HFFc6 (cell line): ENCODE data around the gene KANSL3. TPM values are rescaled to one million over a fixed set of nuclear protein-coding genes. Genes with fewer than 3 reads are reported as not detected.

Experiments
- DNase-seq: peaks from one replicate; pipeline ENCODE4 v3.0.0-alpha.2; 2018
- H3K27ac Mint-ChIP-seq: 2 replicates; pipeline ENCODE4 v1.8.0; 2020; ENCODE audit warnings: mild to moderate bottlenecking, mixed read lengths
- H3K27me3 Mint-ChIP-seq: 2 replicates; pipeline ENCODE4 v1.8.0; 2021; ENCODE audit warnings: mild to moderate bottlenecking, moderate library complexity, mixed read lengths; ENCODE audit not compliant: insufficient read depth
- H3K36me3 Mint-ChIP-seq: 2 replicates; pipeline ENCODE4 v1.8.0; 2021; ENCODE audit warnings: low read depth, mixed read lengths
- H3K4me1 Mint-ChIP-seq: 2 replicates; pipeline ENCODE4 v1.8.0; 2020; ENCODE audit warnings: low read depth, mixed read lengths
- H3K4me3 Mint-ChIP-seq: 2 replicates; pipeline ENCODE4 v1.8.0; 2020; ENCODE audit warnings: mild to moderate bottlenecking, moderate library complexity, mixed read lengths
- H3K9me3 Mint-ChIP-seq: 2 replicates; pipeline ENCODE4 v1.8.0; 2020; ENCODE audit warnings: mild to moderate bottlenecking, mixed read lengths
- long read RNA-seq: library from polyadenylated mRNA; unstranded; transcript quantifications from one replicate; pipeline ENCODE4 v2.0.0, GENCODE V29; 2019
- total RNA-seq, 6 experiments: library from RNA; stranded (reverse); fragmentation: NEBNext Ultra II Directional; extraction: Animal tissue kit (Norgen Biotek cat#: 25700); gene quantifications; 2 replicates in 1 of 6; 3 replicates in 5 of 6; pipeline ENCODE4 v1.2.3, GENCODE V29; 2021
- TF ChIP-seq, protein P1 (sequence below): fragments of 200-600 bp; sonication (generic); IDR thresholded peaks from 2 replicates; pipeline ENCODE4 v1.5.0; 2021; ENCODE audit warnings: antibody characterized with exemption, mild to moderate bottlenecking

Gene KANSL3
- total RNA-seq: 10 to 100 TPM; 19.3 to 28.3 (median 26.7) TPM
- long read RNA-seq, full-length matches to known transcripts: 1 of 7 reads
- long read RNA-seq, partial matches to known transcripts: 5 of 7 reads
- long read RNA-seq, other reads (novel, unspliced or antisense): 1 of 7 reads

DNA sequence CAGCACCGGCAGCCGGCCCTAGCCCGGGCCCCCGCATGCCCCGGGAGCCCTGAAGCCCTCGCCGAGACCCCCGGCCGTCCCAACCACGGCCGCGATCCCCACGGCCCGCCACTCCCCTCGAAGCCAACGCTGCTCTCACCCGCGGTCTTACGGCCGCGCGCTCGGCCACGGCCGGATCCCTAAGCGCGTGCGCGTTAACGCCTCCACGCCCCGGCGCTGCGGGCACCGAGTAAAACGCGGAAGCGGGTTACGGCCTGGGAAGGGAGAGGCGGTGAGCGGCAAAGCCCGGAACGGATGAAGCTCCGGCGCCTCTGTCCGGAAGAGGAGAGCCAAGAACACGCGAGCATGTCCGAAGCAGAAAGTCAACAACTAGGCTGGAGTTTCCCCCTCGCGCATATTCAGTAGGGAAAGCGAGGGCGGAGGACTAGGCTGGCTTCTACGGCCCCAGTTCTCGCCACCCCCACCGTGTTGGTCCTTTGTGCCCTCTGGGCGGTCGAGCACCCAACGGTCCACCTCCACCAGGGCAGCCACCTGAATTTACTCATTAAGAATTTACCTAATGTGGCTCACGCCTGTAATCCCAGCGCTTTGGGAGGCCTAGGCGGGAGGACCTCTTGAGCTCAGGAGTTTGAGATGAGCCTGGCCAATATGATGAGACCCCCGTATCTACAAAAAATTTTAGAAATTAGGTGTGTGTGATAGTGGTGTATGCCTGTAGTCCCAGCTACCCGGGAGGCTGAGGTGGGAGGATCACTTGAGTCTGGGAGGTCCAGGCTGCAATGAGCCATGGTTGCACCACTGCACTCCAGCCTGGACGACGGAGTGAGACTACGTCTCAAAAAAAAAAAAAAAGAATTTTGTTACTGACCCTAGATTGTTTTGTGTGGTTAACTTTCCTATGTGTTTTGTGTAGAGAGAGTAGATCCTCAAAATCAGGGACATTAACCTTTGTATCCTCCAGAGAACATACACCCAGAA, at the start of gene KANSL3:
TSS of gene KANSL3 (minus strand) at position 169 of the 978 bp plus-strand sequence. CDS start 1,177 bp downstream, outside the sequence.
- Mint-ChIP-seq H3K4me3 (peak within 1 kb of the TSS; percentile 92), H3K27ac (peak within 1 kb of the TSS; percentile 95), H3K27me3 (peaks cover 2% of the 10 kb centered on the region; the same call in 1 of the 2 replicates), H3K9me3 (no peaks in the 10 kb centered on the region), H3K4me1 (peaks cover 31% of the 10 kb centered on the region), H3K36me3 (peaks cover 7% of the 10 kb centered on the region)
- TF ChIP-seq, protein P1, sequence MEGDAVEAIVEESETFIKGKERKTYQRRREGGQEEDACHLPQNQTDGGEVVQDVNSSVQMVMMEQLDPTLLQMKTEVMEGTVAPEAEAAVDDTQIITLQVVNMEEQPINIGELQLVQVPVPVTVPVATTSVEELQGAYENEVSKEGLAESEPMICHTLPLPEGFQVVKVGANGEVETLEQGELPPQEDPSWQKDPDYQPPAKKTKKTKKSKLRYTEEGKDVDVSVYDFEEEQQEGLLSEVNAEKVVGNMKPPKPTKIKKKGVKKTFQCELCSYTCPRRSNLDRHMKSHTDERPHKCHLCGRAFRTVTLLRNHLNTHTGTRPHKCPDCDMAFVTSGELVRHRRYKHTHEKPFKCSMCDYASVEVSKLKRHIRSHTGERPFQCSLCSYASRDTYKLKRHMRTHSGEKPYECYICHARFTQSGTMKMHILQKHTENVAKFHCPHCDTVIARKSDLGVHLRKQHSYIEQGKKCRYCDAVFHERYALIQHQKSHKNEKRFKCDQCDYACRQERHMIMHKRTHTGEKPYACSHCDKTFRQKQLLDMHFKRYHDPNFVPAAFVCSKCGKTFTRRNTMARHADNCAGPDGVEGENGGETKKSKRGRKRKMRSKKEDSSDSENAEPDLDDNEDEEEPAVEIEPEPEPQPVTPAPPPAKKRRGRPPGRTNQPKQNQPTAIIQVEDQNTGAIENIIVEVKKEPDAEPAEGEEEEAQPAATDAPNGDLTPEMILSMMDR: no peak
- peak; percentile 79 for DNase-seq

DNA sequence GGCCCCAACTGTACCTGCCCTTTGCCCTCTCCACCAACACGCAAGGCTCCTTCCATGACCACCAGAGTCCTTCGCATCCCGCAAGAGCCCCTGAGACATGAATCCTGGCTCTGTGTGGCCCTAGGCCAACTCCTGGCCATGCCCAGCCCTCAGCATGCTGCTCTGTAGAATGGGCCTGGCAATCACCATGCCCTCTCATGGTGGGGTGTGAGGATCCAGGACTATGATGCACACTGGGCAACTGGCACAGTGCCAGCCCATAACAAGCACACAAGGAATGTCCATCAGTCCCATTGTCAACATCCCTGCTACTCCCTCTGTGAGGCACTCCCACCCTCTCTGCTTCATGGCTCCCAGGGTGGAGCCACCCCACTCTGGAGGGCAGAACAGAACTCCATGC, 49.2 kb upstream of the KANSL3 start:
- Mint-ChIP-seq H3K27ac (no peak overlapping the region), H3K4me1 (peaks cover 5% of the 10 kb centered on the region; the same call in 1 of the 2 replicates), H3K27me3 (peaks cover 5% of the 10 kb centered on the region), H3K4me3 (no peak overlapping the region), H3K9me3 (no peaks in the 10 kb centered on the region), H3K36me3 (no peaks in the 10 kb centered on the region)
- TF ChIP-seq, protein P1: no peak
- no peak for DNase-seq

DNA sequence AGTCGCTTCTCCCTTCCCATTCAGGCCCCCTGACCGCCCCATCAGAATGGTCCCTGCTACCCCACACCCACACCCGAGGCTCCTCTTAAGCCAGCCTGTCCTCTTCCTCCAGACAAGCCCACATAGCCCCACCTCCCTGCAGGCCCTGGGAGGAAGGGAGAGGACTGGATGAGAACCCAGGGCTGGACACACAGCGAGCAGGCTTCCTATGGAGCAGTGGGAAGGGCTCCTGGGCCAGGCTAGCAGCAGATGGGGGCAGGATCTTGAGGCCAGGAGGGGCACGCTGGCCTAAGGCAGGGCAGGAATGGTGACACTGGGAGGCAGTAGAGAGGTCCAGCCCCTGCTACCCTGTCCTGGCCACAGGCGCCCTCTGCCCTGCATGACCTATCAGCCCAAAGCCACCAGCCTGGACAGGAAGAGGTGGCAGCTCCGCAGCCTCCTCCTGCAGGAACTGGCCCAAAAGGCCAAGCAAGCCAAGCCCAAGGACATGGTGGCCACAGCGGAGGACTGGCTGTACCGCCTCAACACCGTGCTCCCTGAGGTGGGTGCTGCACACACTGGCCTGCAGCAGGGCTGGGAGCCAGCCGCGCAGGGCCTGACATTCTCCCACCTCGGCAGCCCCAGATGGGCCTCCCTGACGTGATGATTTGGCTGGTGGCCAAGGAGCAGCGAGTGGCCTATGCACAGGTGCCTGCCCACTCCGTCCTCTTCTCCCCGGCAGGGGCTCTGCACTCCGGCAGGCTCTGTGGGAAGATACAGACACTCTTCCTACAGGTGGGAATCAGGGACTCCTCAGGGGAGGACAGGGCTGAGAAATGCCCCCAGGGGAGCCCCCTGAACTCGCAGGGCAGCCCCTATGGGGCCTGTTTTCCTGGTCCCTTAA, 47.7 kb upstream of the KANSL3 start:
- TF ChIP-seq, protein P1: no peak
- no peak overlapping the region for H3K27ac Mint-ChIP-seq
- no peak overlapping the region for H3K4me3 Mint-ChIP-seq
- no peaks in the 10 kb centered on the region for H3K9me3 Mint-ChIP-seq
- H3K36me3 Mint-ChIP-seq: no peaks in the 10 kb centered on the region
- DNase-seq: no peak
- peaks cover 5% of the 10 kb centered on the region; the same call in 1 of the 2 replicates for H3K4me1 Mint-ChIP-seq
- H3K27me3 Mint-ChIP-seq: peaks cover 5% of the 10 kb centered on the region

DNA sequence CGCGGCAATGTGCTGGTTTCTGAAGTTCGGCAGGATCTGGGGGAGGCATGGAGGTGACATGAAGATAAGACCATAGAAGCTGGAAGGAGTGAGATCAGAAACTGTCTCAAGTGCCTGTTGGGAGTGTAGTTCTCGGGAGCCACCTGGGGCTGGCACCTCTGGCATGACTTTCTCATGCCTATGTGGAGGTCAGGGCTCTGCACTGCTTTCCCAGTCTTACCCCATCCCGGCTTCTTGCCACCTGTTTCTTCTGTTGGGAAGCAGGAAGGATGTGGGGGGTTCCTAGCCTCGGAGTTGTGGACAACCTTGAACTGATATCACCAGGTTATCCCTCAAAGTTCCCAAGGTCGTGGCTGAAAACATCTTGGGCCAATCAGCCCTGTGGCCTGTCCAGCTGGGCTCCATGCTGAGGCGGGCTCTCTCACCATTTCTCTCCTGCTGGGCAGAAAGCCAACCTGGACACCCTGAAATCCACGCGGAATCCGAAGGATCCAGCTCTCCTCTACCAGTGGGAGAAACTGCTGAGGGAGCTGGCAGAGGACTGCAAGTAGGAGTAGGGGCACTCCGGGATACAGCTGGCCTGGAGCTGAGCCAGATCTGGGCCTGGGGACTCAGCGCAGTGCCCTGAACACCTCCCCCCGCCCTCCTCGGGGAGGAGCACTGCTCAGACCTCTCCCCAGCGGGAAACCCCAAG, 46.9 kb upstream of the KANSL3 start:
- TF ChIP-seq, protein P1: no peak
- Mint-ChIP-seq H3K9me3 (no peaks in the 10 kb centered on the region), H3K27ac (no peak overlapping the region), H3K4me1 (peaks cover 5% of the 10 kb centered on the region; the same call in 1 of the 2 replicates), H3K36me3 (no peaks in the 10 kb centered on the region), H3K27me3 (peaks cover 10% of the 10 kb centered on the region), H3K4me3 (no peak overlapping the region)
- DNase-seq: no peak
